ENCODE measurements around the gene ADAMTS2. TPM values are rescaled to one million over a fixed set of nuclear protein-coding genes. Genes with fewer than 3 reads are reported as not detected.

Gene ADAMTS2
- total RNA-seq, 1 donor from 2014 or later = 8.2 TPM

DNA sequence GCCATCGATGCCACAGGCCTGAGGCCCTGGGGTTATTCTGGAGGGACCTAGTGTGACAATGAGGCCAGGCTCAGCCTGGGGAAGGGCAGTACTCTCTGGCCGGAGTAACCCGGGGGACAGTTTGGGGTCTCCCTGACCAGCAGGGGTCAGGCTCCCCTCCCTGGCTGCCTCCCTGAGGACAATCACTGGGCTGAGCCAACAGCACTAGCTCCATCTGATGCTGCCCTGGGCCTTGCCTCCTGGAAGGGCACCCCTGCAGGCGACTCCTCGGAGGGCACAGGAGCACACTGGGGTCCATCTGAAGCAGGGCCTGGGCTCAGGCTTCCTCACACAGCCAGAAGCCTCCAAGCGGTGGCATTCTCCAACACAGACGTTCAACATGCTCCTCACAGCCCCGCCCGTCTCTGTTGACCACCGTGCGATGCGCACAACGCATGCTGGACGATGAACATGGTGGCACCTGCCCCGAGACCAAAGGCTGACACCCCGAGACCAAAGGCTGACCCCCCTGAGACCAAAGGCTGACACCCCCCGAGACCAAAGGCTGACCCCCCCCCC is 68.3 kb downstream of the ADAMTS2 start:
- Mint-ChIP-seq H3K36me3 (no peaks in the 10 kb centered on the region), H3K4me1 (peaks cover 9% of the 10 kb centered on the region), H3K27ac (no peak overlapping the region), H3K4me3 (no peak overlapping the region), H3K27me3 (ENCODE audit: low read depth) (no peaks in the 10 kb centered on the region), H3K9me3 (peaks cover 4% of the 10 kb centered on the region)
- TF ChIP-seq CTCF (IDR thresholded peaks at IDR 0.05; ENCODE audit: unreplicated experiment) = no peak
- no peak for DNase-seq (ENCODE audit: low spot score in 2 of 2, unreplicated experiment in 2 of 2)

- peaks cover 11% of the 10 kb centered on the region for H3K4me1 Mint-ChIP-seq
- H3K36me3 Mint-ChIP-seq = no peaks in the 10 kb centered on the region
- no peak overlapping the region for H3K27ac Mint-ChIP-seq
- no peaks in the 10 kb centered on the region for H3K27me3 Mint-ChIP-seq (ENCODE audit: low read depth)
- H3K4me3 Mint-ChIP-seq = no peak overlapping the region
- no peaks in the 10 kb centered on the region for H3K9me3 Mint-ChIP-seq
- TF ChIP-seq CTCF (IDR thresholded peaks at IDR 0.05; ENCODE audit: unreplicated experiment) = no peak
- DNase-seq (ENCODE audit: low spot score in 2 of 2, unreplicated experiment in 2 of 2) = no peak
These were observed 69.1 kb downstream of the ADAMTS2 start for GRCh38 chr5:179275941-179276837.

- no peak for TF ChIP-seq CTCF (IDR thresholded peaks at IDR 0.05; ENCODE audit: unreplicated experiment)
- Mint-ChIP-seq H3K4me1 (peaks cover 18% of the 10 kb centered on the region), H3K27ac (no peak overlapping the region), H3K36me3 (no peaks in the 10 kb centered on the region), H3K9me3 (no peaks in the 10 kb centered on the region), H3K27me3 (ENCODE audit: low read depth) (no peaks in the 10 kb centered on the region), H3K4me3 (no peak overlapping the region)
- no peak for DNase-seq (ENCODE audit: low spot score in 2 of 2, unreplicated experiment in 2 of 2)
These were observed 69.8 kb downstream of the ADAMTS2 start for GRCh38 chr5:179275381-179275878.

- no peak for DNase-seq (ENCODE audit: low spot score in 2 of 2, unreplicated experiment in 2 of 2)
- H3K27ac Mint-ChIP-seq = peak overlapping the region; percentile 14
These were observed 70.6 kb downstream of the ADAMTS2 start for GRCh38 chr5:179274321-179275315.

More at GRCh38 chr5:179274321-179275315, 70.6 kb downstream of the ADAMTS2 start:
- Mint-ChIP-seq H3K27me3 (ENCODE audit: low read depth) (no peaks in the 10 kb centered on the region), H3K4me3 (no peak overlapping the region), H3K9me3 (no peaks in the 10 kb centered on the region), H3K36me3 (no peaks in the 10 kb centered on the region), H3K4me1 (peaks cover 25% of the 10 kb centered on the region)
- TF ChIP-seq CTCF (IDR thresholded peaks at IDR 0.05; ENCODE audit: unreplicated experiment) = no peak
